Aorta (tissue), 5 donors: Measurements from ENCODE around the gene TSHZ3. TPM values are rescaled to one million over a fixed set of nuclear protein-coding genes. Genes with fewer than 3 reads are reported as not detected.

Experiments used
- ATAC-seq: fragments of 200-7000 bp; cut with Tn5 transposase; one replicate; pipeline ENCODE4 v1.9.1; 2022; ENCODE audit warnings: moderate library complexity; ENCODE audit not compliant: low FRiP score
- DNase-seq, 2 donors: peaks; one replicate each; pipeline ENCODE4 v3.0.0-alpha.2; 2020
- H3K27ac ChIP-seq, 2 donors: one replicate each; pipeline ENCODE4 v1.5.1; 2013; ENCODE audit warnings: low read length in 2 of 2, mild to moderate bottlenecking in 2 of 2, moderate library complexity in 2 of 2, control low read depth in 1 of 2, inconsistent platforms in 1 of 2, low read depth in 1 of 2
- H3K27me3 ChIP-seq, 2 donors: one replicate each; pipeline ENCODE4 v1.6.1; 2013; ENCODE audit warnings: control low read depth in 1 of 2, low read length in 1 of 2, mild to moderate bottlenecking in 1 of 2, moderate library complexity in 1 of 2; ENCODE audit not compliant: insufficient read depth in 2 of 2, control insufficient read depth in 1 of 2
- H3K36me3 ChIP-seq, 2 donors: one replicate each; pipeline ENCODE4 v1.6.1; 2013; ENCODE audit warnings: control low read depth in 1 of 2, low read length in 1 of 2, mild to moderate bottlenecking in 1 of 2; ENCODE audit not compliant: insufficient read depth in 2 of 2, control insufficient read depth in 1 of 2
- H3K4me1 ChIP-seq, 2 donors: one replicate each; pipeline ENCODE4 v1.6.1; 2013; ENCODE audit warnings: low read length in 2 of 2, control low read depth in 1 of 2, mild to moderate bottlenecking in 1 of 2, moderate library complexity in 1 of 2; ENCODE audit not compliant: insufficient read depth in 2 of 2, control insufficient read depth in 1 of 2
- H3K4me3 ChIP-seq, 2 donors: one replicate each; pipeline ENCODE4 v1.5.1; 2013; ENCODE audit warnings: low read length in 2 of 2, control low read depth in 1 of 2, mild to moderate bottlenecking in 1 of 2
- H3K9me3 ChIP-seq: one replicate; pipeline ENCODE4 v1.6.1; 2013; ENCODE audit warnings: mild to moderate bottlenecking, low read length; ENCODE audit not compliant: control insufficient read depth
- WGBS, 2 donors: extraction: QIAGEN DNeasy Blood & Tissue Kit; methylation state at CpG; one replicate each; pipeline ENCODE4 v1.1.7; 2013; 5-methylcytosine and 5-hydroxymethylcytosine counted together
- intact Hi-C, 2 donors: fragments of 100-400 bp; cut with DNase I; formaldehyde crosslinking; loops; one replicate each; pipeline versions ENCODE4 v1.14.2 to v1.15.0; 2022
- polyA plus RNA-seq, 2 donors: library from polyadenylated mRNA; stranded (reverse); fragments of 200-250 nt; gene quantifications; one replicate each; pipeline ENCODE4 v1.2.3, GENCODE V29; 2013
- total RNA-seq, 2 donors: library from RNA; stranded (reverse); fragmentation: NEBNext Ultra II Directional; extraction: Animal tissue kit (Norgen Biotek cat#: 25700); gene quantifications; one replicate each; pipeline ENCODE4 v1.2.1, GENCODE V29; 2021
- donor health status: healthy with polysubstance abuse.
- donor health status: Bipolar disorder and iron deficiency.
- donor health status: DM: no; HTN: no; CAD: no.
- donor health status: DM: no; HTN: no; CAD: no.
- donor health status: DM: yes; HTN: yes; CAD: no.

The TSHZ3 gene
- total and polyA plus RNA-seq, 4 donors, result 3.0 to 20.6 (median 10.8) TPM

- Histone ChIP-seq H3K9me3 (no peaks in the 10 kb centered on the region), H3K27ac (no peak overlapping the region), H3K36me3 (no peaks in the 10 kb centered on the region), H3K27me3 (no peaks in the 10 kb centered on the region), H3K4me3 (no peak overlapping the region), H3K4me1 (no peaks in the 10 kb centered on the region)
- no peak for DNase-seq
- intact Hi-C loops, result no loop called here
- WGBS, 2 donors, result 62 to 66% methylated on average over 9 of the region's 9 CpGs
- ATAC-seq, result no peak
These were observed 4.8 kb downstream of the TSHZ3 start for GRCh38 chr19:31344403-31344802.

DNA sequence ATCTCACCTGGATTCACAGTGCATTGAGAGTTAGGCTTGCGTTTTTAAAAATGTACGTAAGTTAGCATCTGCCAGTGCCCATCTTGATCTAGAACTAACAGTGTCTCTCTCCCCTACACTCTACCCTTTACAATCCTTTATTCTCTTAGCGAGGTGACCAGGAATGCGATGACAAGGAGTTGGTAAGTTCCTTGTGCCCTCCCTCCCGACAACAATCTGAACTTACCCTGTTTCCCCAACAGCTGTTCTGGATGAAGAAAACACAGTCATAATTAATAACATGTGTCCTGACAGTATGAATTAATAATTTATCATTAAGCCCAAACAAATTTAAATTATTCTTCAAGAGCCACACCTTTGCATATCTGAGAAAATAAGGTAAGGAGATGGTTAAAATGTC, 6.3 kb downstream of the TSHZ3 start:
- Histone ChIP-seq H3K9me3 (no peaks in the 10 kb centered on the region), H3K36me3 (no peaks in the 10 kb centered on the region), H3K27ac (no peak overlapping the region), H3K4me1 (no peaks in the 10 kb centered on the region), H3K4me3 (no peak overlapping the region), H3K27me3 (no peaks in the 10 kb centered on the region)
- ATAC-seq (no peak), DNase-seq (no peak)
- intact Hi-C loops, result no loop called here
- 96% methylated on average over 5 of the region's 5 CpGs for WGBS, 2 donors

- 88% methylated on average over 14 of the region's 14 CpGs for WGBS, 2 donors
- H3K36me3 ChIP-seq, result no peaks in the 10 kb centered on the region
- DNase-seq (no peak), ATAC-seq (no peak)
- no peak overlapping the region for H3K27ac ChIP-seq
- no peaks in the 10 kb centered on the region for H3K27me3 ChIP-seq
- intact Hi-C loops, result no loop called here
- H3K9me3 ChIP-seq, result no peaks in the 10 kb centered on the region
- no peak overlapping the region for H3K4me3 ChIP-seq
- H3K4me1 ChIP-seq, result no peaks in the 10 kb centered on the region
These were observed 8.9 kb downstream of the TSHZ3 start for GRCh38 chr19:31340042-31341025.

- no peaks in the 10 kb centered on the region for H3K27me3 ChIP-seq
- H3K36me3 ChIP-seq, result no peaks in the 10 kb centered on the region
- intact Hi-C loops, result no loop called here
- ATAC-seq, result no peak
- 37 to 46% methylated on average over 5 of the region's 5 CpGs for WGBS, 2 donors
- H3K4me3 ChIP-seq, result no peak overlapping the region
- no peak overlapping the region for H3K27ac ChIP-seq
- no peaks in the 10 kb centered on the region for H3K9me3 ChIP-seq
- no peak for DNase-seq
- no peaks in the 10 kb centered on the region for H3K4me1 ChIP-seq
These were observed 9.8 kb downstream of the TSHZ3 start for GRCh38 chr19:31339411-31339810.

GRCh38 chr19:31338069-31338776, 11.0 kb downstream of the TSHZ3 start:
- H3K4me3 ChIP-seq, result no peak overlapping the region

DNA sequence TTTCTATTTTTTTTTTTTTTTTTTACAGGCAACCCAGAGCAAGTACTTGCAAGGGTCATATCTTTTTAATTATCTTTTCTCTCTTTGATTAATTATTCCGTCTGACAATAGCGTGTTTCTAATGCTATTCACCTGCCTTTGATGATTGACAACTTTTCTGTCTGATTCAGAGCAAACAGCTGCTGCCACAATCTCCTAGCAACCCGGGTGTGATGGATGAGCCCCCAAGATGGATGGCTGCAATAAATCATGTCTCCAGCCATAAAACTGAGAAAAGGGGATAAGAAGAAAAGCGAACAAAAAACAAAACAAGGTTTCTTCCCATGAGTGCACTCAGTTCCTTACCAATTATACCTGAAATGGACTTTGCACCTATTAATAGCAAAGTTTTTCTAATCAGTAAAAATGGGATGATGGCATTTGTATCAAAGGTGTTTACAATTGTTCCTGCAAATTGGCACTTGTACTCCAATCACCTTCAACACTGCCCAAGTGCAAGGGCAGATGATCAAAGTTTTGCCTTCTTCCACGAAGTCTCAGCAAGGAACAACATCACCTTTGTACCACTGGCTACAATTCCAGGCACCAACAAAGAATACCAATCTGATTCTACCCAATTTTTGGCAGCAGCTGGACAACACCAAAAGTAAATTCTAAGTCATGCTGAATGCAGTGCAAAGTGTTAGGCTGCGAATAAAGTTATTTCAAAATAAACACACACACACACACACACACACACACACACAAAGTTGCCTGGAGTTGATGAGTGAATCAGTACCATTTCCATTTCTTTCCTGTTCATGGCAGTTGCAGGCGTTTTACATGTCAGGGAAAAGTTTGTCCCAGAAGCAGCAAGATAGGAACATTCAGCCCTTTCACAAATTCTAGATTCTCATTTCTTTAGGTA, 12.0 kb downstream of the TSHZ3 start:
- Histone ChIP-seq H3K4me3 (no peak overlapping the region), H3K27ac (no peak overlapping the region), H3K9me3 (no peaks in the 10 kb centered on the region), H3K4me1 (no peaks in the 10 kb centered on the region), H3K27me3 (no peaks in the 10 kb centered on the region), H3K36me3 (no peaks in the 10 kb centered on the region)
- no peak for ATAC-seq
- WGBS, 2 donors, result 91 to 96% methylated on average over 7 of the region's 7 CpGs
- intact Hi-C loops, result no loop called here
- no peak for DNase-seq

More at GRCh38 chr19:31338069-31338776, 11.0 kb downstream of the TSHZ3 start:
- H3K27ac ChIP-seq, result peak overlapping the region in 1 of 2 donors; percentile 66
- 2 to 8% methylated on average over 10 of the region's 10 CpGs for WGBS, 2 donors
- H3K36me3 ChIP-seq, result no peaks in the 10 kb centered on the region
- intact Hi-C loops, result no loop called here
- H3K27me3 ChIP-seq, result no peaks in the 10 kb centered on the region
- ATAC-seq, result peak; percentile 84
- H3K4me1 ChIP-seq, result no peaks in the 10 kb centered on the region
- DNase-seq, result peak in 1 of 2 donors; percentile 73
- no peaks in the 10 kb centered on the region for H3K9me3 ChIP-seq

DNA sequence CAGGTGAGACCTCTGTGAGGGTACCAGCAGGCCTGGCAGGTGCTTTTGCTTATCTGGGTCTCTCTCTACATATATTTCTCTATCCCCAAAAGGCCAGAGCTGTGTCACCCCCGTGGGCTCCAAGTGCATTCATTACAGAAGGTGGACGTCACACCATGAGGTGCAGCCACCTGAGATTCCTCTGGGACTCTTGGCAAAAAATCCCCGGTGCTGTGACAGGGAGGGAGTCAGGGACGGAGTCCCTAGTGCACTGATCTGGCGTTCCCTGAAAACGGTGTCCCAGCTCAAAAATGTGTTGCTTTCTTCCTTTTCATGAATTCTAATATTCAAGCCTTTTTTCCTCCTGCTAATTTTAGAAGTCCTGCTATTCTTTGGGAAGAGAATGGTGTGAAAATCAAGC, 13.5 kb downstream of the TSHZ3 start:
- no peak for DNase-seq
- intact Hi-C loops, result no loop called here

DNA sequence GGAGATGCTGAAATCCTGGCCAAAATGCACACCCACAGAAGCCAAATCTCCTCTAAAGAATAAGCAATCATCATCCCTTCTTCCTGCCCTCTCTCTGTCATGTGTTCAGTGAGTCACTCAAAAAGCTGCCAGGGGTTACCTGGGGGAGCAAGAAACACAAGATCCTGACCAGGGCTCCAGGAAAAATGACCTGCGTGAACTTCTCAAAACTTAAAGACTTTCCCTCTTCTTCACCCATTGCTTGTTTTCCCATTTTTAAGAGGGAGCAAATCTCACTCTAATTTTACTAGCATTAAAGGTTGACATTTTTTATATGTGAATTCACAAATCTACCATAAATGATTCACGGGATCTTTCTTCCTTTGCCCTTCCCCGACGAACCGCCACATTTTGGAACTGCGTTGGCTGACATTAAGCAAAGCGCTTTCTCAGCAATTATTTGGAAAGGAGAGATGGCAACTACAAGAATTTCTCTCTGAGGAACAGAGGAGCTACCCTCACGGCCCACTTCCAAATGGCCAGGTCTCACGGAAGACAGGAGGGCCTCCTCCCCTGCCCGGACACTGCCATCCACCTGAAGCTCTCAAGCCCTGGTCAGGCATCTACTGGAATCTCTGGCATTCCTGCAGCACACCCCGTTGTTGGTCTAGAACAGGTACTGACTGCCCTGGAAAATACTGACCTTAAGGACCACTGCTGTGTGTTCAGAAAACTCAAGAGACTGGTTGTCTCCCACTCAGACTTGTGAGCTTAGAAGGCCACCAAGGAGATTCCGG, 14.2 kb downstream of the TSHZ3 start:
- Histone ChIP-seq H3K27me3 (no peaks in the 10 kb centered on the region), H3K36me3 (no peaks in the 10 kb centered on the region), H3K9me3 (no peaks in the 10 kb centered on the region), H3K27ac (no peak overlapping the region), H3K4me3 (no peak overlapping the region), H3K4me1 (no peaks in the 10 kb centered on the region)
- 92 to 97% methylated on average over 12 of the region's 12 CpGs for WGBS, 2 donors
- intact Hi-C loops, result no loop called here
- no peak for ATAC-seq
- no peak for DNase-seq

More for the DNA sequence above, 13.5 kb downstream of the TSHZ3 start:
- no peaks in the 10 kb centered on the region for H3K36me3 ChIP-seq
- WGBS, 2 donors, result 82 to 83% methylated on average over 6 of the region's 6 CpGs
- no peak overlapping the region for H3K4me3 ChIP-seq
- ATAC-seq, result no peak
- no peaks in the 10 kb centered on the region for H3K27me3 ChIP-seq
- no peaks in the 10 kb centered on the region for H3K9me3 ChIP-seq
- no peak overlapping the region for H3K27ac ChIP-seq
- no peaks in the 10 kb centered on the region for H3K4me1 ChIP-seq
